Left forelimb (tissue), 1 donor: Measurements from ENCODE around the gene AGRN.
"Not testable (repeated sequence)": the region's sequence is repeated elsewhere in the genome, so short reads cannot be mapped to it uniquely, and the experiment has no call there.

Experiments used
- DNase-seq: peaks from one replicate; pipeline ENCODE4 v3.0.0-alpha.2; 2018; ENCODE audit warnings: low spot score

The AGRN gene

GRCh38 chr1:981955-982558 is 37.9 kb upstream of the AGRN start, which contains the start of gene PERM1:
Gene PERM1, minus strand, starts transcription at chr1:982093. Its CDS starts 1,064 bp downstream, at chr1:981029.
- DNase-seq = no peak

DNA sequence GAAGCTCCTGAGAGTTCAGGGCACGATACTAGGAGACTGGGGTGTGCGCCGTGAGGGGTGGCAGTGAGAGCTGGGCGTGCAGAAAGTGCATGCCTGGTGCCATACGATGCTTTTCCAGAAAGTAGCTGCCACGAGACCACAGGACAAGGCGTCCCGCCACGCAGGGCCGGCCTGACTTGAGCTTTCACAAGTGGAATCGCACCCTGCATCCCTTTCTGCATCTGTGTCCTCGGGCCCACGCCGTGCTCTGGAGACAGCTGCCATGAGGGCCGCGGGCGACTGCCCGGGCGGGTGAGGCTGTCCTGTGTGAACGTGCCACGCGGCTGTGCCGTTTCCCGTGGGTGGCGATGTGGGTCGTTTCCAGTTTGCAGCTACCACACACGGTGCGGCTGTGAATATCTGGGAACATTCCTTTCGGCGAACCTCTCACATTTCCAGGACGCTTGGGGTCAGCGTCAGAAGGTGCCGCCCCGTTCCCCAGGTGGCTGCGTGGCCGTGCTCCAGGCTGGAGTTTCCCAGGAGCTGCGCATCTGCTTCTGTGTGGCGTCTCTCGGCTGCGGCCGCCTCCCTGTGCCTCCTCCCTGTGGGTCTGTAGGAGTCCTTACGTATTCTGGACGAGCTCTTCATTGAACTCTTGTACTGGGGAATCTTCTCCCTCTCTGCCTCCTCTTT is 37.0 kb upstream of the AGRN start:
- DNase-seq = no peak

GRCh38 chr1:983798-984475 is 36.0 kb upstream of the AGRN start:
- DNase-seq = no peak

DNA sequence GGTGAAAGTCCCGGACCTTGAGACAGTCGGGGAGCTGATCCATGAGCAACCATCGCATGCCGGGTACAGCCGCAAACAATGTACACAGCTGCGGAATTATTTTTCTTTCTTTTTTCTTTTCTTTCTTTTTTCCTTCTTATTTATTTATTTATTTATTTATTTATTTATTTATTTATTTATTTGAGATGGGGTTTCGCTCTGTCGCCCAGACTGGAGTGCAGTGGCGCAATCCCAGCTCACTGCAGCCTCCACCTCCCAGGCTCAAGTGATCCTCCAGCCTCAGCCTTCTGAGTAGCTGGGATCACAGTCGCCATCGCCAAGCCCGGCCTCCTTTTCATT is 35.5 kb upstream of the AGRN start:
- no peak for DNase-seq

- DNase-seq = no peak
Measured at GRCh38 chr1:985126-985525, 34.8 kb upstream of the AGRN start.

DNA sequence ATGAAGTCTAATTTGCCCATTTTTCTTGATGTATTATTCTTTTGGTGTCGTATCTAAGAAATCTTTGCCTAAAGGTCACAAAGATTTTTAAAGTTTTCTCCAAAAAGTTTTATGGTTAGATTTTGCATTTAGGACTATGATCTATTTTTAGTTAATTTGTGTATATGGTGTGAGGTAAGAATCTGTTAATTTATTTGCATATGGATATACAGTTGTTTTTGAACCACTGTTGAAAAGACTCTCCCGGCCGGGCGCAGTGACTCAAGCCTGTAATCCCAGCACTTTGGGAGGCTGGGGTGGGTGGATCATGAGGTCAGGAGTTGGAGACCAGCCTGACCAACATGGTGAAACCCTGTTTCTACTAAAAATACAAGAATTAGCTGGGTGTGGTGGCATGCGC is 31.9 kb upstream of the AGRN start:
- not testable (repeated sequence) for DNase-seq

DNA sequence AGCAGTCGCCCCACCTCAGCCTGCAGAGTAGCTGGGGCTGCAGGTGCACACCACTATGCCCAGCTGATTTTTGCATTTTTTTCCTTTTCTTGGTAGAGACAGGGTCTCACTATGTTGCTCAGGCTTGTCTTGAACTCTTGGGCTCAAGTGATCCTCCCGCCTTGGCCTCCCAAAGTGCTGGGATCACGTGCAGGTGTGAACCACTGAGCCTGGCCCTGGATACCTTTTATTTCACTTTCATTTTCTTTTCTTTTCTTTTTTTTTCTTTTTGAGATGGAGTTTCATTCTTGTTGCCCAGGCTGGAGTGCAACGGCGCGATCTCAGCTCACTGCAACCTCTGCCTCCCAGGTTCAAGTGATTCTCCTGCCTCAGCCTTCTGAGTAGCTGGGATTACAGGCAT is 28.6 kb upstream of the AGRN start:
- DNase-seq = not testable (repeated sequence)

GRCh38 chr1:991895-992294 is 28.0 kb upstream of the AGRN start:
- no peak for DNase-seq

- no peak for DNase-seq
Measured at GRCh38 chr1:992362-992761, 27.6 kb upstream of the AGRN start.

- no peak for DNase-seq
Measured at GRCh38 chr1:993379-993995, 26.4 kb upstream of the AGRN start.

DNA sequence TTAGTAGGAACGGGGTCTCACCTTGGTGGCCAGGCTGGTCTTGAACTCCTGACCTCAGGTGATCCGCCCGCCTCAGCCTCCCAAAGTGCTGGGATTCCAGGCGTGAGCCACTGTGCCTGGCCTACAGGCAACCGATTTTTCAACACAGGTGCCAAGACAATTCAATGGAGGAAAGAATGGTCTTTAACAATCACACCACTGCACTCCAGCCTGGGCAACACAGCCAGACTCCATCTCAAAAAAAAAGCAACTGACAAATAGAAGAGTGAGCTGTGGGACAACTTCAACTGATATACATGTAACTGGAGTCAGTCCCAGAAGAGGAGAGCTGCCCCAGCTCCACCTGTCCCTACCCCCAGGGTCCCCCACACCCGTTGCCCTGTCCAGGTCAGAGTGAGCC is 25.4 kb upstream of the AGRN start:
- DNase-seq = not testable (repeated sequence)

- DNase-seq = no peak
Measured at GRCh38 chr1:995665-996633, 24.0 kb upstream of the AGRN start.

DNA sequence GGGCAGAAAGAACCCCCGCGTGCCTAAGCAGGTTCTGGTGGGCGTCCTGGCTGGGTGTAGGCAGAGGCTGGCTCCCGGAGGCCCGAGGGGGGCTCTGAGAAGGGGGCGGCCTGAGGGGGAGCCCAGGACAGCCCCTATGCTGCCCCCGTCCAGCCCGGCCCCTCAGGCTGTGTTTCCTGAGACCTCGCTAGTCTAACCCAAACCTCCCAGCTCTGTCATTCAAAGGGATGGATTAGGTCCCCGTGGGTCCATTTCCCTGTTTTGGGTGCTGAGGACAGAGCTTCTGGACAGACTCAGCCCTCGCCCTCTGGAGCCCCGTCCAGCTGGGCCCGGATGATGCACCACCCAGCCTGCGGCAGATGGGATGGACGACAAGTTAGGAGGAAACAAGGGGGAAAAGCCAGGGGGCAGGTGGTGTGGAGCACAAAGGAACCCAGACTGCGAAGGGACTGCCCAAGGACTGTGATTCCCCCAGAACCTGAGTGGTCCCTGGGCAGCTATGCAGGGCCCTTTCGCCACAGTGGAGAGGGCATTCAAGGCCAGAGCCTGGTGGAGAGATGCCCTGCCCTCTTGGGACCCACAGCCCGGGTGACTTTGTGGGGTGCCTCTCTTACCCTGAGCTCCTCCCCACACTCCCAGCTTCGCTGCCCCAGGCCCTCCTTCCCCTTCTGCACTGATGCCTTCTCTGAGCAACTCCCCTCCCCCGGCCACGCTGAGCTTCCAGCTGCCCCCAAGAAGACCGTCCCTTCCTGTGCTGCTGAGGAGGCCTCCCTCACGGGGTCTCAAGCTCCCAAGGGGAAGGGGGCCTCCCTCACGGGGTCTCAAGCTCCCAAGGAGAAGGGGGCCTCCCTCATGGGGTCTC is 22.8 kb upstream of the AGRN start:
- DNase-seq = peak; percentile 62

GRCh38 chr1:997713-997992 is 22.3 kb upstream of the AGRN start:
- DNase-seq = peak; percentile 64

DNA sequence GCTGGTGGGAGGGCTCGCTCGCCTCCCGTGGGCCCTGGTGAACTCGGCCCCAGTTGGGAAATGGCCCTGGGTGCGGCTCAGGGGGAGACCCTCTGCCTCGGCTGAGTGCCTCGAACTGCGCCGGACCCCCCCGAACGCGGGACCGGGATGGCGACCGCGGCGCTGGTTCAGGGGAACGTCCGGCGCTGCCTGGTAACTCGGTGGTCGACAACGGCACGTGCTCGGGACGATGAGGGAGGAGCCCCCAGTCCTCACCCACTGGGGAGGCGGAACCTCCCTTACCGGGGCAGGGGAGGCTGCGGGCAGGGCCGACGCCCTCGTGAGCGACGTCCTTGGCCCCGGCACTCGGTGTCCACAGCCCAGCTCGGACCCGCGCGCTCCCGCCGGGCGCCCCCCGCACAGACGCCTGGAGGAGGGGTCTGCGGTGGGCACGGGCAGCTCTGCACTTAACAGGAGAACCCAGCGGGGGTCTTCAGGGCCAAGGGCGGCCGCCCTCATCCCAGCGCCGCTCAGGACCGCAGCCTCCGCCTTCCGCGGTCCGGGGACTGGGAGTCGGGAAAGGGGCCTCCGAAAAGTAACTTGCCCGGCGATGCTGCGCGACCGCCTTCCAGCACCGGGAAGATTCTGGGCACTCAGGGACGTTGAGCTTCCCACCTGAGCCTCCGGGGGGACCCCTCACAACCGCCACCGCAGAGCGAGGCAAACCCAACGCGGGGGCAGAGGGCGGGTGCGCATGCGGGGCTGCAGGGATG is 21.8 kb upstream of the AGRN start:
- DNase-seq = peak; percentile 65

DNA sequence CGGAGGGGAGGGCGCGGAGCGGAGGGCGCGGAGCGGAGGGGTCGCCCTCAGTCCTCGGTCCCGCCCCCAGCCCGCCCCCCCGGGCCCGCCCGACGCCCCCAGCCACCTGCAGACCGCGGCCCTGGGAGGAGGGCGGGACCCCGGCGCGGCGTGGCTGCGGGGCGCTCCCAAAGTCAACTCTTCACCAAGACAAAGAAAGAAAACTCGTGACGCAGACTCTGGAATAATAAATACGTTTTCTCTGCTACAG is 21.2 kb upstream of the AGRN start:
- DNase-seq = no peak

GRCh38 chr1:998995-999724 is 20.8 kb upstream of the AGRN start:
- peak; percentile 76 for DNase-seq

- peak; percentile 96 for DNase-seq
Measured at GRCh38 chr1:999725-1000356, 20.1 kb upstream of the AGRN start, which contains the start of gene HES4. Gene HES4, minus strand, starts transcription at chr1:1000097. Its CDS starts 124 bp downstream, at chr1:999973.

GRCh38 chr1:1000357-1001056 is 19.4 kb upstream of the AGRN start:
- peak; percentile 92 for DNase-seq
